PC-9 (cell line): ENCODE results near the gene SLC7A6.

ENCODE experiments used
- CTCF ChIP-seq: fragments of 200-600 bp; sonication (generic); conservative IDR thresholded peaks from 2 replicates; pipeline ENCODE4 v1.6.1; 2017; ENCODE audit warnings: mixed run types, antibody characterized with exemption, mild to moderate bottlenecking, moderate library complexity
- EZH2 ChIP-seq: fragments of 200-600 bp; sonication (generic); IDR thresholded peaks from 2 replicates; pipeline ENCODE4 v1.8.0; 2017; ENCODE audit warnings: antibody characterized with exemption, low read depth

- no peak for TF ChIP-seq CTCF
- TF ChIP-seq EZH2, result no peak
Measured at GRCh38 chr16:68283346-68283745, 19.0 kb downstream of the SLC7A6 start.
